ENCODE data around the gene PECR.
A peak's percentile ranks its signal among the peaks of the same experiment; 100 is the strongest.

The PECR gene

DNA sequence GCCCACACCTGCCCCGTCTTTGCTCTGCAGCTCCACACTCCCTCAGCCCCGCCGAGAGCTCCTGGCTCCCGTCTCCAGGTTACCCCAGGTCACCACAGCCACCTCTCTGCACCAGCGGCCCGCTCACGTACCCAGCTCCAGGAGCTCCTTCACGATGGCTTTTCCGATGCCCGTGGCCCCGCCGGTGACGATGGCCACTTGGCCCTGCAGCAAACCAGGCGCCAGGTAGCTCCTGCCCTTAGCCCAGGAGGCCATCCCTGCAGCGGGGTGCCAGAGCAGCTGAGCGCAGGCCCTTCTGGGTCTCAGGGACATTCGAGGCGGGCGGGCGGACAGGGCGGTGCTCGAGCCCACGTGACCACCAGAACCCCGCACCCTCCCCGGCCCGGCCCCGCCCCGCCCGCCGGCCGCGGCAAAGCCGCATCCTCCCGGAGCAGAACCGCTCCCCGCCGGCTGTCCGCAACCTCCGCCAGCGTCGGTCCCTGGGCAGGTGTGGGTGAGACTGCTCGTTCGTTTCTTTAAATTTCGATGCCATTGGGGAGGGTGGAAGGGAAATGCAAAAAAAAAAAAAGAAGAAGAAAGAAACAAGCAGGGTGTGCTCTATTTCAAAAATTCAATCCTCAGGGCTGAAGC lies at the start of gene PECR, which contains the start of gene TMEM169:
Gene PECR, minus strand, starts transcription at position 323 of the 630 bp plus-strand sequence. Its CDS starts 68 bp downstream, at position 255.
Gene TMEM169, plus strand, starts transcription at position 433 of the 630 bp plus-strand sequence. CDS start 14,045 bp downstream, outside the sequence.
- DNase-seq (ENCODE audit: low spot score), result peak; percentile 74

DNA sequence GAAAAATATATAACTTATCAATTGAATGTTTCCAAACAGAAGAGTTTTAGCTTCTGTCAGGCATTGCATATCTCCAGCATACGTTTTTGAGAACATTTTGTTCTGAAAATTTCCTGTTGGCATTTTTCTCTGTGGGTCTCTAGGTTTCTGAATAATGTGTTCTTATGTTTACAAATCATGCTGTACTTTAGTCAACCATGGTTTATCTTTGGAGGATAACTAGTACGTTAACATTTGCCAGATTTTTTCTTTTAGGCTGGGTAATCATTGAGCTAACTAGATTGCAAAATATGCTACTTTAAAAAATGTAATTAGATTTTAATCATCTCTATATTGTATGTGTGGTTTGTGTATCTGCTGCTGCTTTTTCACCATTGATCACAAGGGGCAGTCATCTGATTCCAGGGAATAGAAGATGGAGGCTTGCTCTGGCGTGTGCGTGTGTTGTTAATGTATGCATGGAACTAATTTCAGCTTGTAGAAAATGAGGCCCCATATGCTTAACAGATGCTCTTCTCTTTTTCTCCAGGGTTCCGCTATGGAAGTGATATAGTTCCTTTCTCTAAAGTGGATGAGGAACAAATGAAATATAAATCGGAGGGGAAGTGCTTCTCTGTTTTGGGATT lies 48.9 kb upstream of the PECR start:
- no peak for DNase-seq (ENCODE audit: low spot score)

DNA sequence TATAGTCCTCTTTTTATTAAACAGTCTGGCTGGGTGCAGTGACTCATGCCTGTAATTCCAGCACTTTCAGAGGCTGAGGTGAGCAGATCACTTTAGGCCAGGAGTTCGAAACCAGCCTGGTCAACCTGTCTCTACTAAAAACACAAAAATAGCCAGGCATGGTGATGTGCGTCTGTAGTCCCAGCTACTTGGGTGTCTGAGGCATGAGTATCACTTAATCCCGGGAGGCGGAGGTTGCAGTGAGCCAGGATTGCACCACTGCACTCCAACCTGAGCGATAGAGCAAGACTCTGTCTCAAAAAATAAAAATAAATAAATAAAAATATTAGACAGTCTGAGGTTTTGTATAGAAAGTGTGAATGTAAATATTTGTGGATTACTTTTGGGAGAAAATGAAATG lies 45.3 kb upstream of the PECR start:
- no peak for DNase-seq (ENCODE audit: low spot score)

DNA sequence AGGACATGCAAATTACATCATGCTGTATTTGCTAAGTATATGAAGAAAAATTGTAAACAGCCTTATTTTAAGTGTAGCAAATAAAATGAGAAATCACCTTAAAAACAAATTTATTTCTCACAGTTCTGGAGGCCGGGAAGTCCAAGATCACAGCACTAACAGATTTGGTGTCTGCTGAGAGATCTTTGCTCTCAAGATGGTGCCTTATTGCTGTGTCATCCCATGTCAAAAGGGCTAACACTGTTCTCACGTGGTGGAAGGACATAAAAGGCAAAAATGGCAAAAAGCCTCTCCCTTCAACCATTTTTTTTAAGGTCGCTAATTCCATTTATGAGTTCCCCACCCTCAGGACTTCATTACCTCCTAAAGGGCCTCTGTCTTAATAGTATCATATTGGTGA lies 39.6 kb upstream of the PECR start:
- no peak for DNase-seq (ENCODE audit: low spot score)

DNA sequence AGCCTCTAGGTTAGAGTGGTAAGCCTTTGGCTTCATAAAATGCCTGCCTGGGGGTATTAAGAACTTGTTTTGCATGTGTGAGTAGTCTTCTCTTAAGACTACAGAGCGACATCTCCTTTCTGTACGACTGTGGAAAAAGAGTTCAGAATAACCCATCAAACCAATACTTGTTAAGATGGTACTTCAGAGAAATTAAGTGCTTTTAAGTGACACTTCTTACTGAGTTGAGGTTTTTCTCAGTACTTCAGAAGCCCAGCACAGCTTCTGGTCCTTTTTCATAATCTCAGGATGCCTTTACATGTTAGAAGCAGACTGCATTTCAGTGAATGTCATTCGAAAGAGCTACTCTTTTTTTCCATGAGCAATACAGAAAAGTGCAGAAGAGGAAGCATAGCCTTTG lies 38.4 kb upstream of the PECR start:
- DNase-seq (ENCODE audit: low spot score), result no peak

DNA sequence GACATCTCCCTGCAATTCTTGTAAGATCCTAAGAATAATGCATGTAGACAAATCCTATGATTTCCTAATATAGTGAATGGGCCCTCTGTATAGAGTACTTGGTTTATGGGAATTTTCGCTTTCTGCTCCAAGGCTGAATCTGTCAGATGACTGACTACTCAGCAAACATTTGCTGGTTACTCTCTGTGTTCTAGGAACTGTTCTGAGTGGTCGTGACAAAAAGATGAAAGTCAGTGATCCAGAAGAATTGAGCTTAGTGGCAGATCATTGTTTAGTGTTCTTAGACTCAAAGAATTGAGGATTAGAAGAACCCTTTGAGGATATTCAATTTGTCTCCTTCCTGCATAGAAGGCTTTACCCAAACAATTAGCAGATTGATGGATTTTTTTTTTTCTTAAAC lies 37.5 kb upstream of the PECR start:
- peak; percentile 76 for DNase-seq (ENCODE audit: low spot score)

DNA sequence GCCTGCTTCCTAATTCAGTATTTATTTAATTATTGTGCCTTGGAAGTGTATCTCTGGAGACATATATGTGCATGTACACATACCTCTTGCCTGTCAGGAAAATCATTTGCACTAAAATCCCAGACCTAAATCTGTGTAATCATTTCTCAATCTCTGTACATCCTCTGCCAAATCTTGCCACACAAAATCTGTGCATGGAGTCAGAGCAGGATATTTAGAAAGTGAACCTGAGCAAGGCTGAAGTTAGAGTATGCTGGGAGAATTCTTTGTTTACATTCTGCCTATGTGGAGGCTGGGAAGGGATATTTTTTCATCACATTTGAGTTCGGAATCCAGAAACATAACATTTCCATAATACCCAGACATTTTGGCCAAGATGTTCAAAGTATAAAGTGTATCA lies 36.9 kb upstream of the PECR start:
- no peak for DNase-seq (ENCODE audit: low spot score)

DNA sequence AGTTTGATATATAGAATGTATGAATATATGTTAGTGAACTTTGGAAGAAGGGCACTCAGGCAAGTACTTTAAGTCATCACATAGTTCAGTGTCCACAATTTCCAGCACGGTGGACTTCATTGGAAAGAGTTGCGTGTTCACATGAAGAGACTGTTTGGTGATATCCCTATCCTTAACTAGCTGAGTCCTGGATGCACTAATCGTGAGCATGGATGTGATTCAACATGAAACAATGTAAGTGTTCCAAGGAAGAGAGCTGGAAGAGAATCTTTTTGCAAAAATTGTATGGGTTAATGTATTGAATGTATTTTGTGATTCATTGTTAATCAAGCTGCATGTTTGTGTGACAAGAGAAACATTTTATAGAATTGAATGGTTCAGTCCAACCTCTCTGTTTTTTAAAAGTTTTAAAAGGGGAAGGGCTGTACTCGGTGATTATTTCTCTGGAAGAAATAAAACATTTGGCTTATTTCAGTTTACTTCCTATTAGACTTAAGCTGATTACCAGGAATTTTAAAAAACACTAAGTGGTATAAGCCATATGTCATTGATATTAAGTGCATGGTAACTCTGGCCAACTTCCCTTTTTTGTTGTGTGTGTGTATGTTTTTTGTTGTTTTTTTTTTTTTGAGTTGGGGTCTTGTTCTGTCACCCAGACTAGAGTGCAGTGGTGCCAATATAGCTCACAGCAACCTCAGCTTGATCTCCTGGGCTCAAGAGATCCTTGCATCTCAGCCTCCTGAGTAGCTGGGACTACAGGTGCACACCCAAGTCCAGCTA lies 36.1 kb upstream of the PECR start:
- DNase-seq (ENCODE audit: low spot score), result no peak

DNA sequence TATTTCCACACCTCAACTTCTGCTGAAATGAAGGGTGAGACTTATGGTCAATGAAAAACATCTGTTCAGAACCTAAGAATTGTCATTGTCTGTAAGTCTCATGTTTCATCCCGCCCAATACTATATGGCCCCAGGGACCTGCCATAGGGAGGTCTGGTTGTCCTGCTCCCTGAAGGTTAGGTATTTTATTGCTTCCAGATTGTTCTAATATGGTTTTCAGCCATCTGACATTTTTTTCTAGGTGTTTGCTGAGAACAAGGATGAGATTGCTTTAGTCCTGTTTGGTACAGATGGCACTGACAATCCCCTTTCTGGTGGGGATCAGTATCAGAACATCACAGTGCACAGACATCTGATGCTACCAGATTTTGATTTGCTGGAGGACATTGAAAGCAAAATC lies 34.8 kb upstream of the PECR start:
- no peak for DNase-seq (ENCODE audit: low spot score)

DNA sequence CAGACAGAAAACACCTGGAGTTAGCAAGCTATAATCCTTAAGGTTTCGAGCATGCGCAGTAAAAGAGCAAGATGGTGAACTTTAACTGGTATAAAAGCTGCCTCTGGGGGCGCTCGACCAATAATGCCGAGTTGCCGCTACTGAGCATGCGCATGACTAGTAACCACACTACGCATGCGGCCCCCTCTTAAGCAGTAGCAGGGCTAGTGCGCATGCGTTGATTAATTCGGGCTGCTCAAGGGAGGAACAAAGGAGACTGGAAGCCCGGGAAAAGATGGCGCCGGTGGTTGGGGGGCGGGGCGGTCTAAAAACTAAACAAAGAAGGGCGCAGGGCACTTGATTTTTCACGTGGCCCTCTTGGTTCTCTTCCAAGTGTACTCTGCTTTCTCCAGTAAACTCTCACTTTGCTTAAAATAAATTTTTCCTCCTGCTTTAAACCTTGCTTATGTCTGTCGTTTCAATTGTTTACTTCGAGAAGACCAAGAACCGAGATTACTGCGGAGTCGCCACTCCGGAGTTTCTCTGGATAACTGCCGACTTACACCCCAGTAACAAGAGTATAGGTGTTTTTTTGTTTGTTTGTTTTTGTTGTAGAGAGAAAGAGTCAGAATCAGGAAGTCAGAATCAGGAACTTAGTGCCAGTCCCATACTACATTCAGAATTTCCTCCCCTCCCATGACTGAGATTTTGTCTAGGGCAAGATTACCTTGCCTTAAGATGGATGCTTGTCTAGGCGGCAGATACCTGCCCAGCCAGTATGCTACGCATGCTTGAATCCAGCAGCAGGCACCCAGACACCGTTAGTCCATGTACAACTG lies 33.3 kb upstream of the PECR start:
- peak; percentile 99 for DNase-seq (ENCODE audit: low spot score)

DNA sequence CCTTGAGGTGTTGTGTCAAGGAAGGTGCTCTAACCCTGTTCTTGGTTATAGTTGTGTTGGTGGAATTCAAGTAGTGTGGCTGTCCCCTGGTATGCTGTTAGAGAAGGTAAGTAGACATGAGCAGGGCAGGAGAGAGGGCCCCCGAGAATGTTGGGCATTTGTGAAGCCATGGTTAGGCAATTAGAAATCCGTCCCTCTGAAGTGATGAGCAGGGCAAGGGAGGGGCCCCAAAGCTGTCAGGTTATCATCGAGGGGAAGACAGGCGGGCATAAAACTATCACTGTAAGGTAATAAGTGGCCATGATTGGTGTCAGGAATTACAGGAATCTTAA lies 32.7 kb upstream of the PECR start:
- DNase-seq (ENCODE audit: low spot score), result no peak

DNA sequence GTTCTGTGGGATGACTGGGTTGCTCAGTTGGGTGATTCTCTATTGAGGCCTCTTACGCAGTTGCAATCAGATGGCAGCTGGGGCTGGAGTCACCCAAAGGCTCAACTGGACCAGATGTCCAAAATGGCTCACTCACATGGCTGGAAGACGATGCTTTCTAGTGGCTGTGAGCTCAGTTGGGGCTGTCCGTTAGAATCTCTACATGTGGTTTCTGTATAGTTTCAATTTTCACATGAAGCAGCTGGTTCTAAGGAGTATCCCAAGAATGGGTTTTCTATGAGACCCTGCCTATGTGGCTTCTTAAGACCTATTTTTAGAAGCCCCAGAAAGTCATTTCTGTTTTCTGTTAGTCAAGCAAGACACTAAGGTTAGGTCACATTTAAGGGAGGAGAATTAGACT lies 32.0 kb upstream of the PECR start:
- DNase-seq (ENCODE audit: low spot score), result no peak

DNA sequence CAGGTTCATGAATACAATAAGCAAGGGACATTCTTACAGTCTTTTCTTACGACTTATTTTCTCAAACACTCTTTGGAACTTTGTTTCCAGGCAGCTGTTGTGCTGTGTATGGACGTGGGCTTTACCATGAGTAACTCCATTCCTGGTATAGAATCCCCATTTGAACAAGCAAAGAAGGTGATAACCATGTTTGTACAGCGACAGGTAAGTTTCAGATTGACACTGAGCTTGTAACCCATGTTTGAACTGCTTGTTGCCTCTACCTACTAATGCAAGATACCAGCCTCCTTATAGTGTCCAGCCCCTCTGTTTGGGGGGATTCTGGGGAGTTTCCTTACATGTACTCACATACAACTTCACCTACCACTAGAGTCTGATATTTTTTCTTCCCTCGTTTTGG lies 31.3 kb upstream of the PECR start:
- DNase-seq (ENCODE audit: low spot score), result no peak

DNA sequence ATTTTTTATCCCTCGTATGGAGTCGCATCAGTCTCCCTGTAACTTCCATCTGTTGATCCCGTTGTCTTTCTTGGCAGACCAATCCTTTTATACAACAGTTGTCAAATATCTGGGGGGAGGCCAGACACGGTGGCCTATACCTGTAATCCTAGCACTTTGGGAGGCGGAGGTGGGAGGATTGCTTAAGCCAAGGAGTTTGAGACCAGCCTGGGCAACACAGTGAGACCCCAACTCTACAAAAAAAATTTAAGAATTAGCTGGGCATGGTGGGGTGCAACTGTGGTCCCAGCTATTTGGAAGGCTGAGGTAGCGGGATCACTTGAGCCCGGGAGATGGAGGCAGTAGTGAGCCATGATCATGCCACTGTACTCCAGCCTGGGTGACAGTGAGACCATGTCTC lies 29.5 kb upstream of the PECR start:
- DNase-seq (ENCODE audit: low spot score), result no peak

DNA sequence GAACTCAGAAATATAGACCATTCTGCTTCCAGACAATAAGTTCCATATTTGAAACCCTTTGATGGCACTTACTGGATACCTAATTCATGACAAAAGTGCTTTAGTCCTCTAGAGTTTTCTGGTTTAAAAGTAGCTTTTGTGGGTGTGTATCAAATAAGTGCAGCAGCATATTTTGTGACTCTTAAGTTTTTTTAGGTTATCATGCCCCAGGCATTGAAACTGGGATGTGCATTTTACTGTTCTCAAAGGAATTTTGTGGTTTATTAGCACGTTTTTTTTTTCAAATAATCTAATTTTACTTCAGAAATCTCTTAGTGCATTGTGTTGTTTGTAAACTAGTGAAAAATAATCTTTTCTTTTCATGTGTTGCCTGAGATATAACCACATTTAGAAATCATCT lies 29.0 kb upstream of the PECR start:
- DNase-seq (ENCODE audit: low spot score), result no peak

DNA sequence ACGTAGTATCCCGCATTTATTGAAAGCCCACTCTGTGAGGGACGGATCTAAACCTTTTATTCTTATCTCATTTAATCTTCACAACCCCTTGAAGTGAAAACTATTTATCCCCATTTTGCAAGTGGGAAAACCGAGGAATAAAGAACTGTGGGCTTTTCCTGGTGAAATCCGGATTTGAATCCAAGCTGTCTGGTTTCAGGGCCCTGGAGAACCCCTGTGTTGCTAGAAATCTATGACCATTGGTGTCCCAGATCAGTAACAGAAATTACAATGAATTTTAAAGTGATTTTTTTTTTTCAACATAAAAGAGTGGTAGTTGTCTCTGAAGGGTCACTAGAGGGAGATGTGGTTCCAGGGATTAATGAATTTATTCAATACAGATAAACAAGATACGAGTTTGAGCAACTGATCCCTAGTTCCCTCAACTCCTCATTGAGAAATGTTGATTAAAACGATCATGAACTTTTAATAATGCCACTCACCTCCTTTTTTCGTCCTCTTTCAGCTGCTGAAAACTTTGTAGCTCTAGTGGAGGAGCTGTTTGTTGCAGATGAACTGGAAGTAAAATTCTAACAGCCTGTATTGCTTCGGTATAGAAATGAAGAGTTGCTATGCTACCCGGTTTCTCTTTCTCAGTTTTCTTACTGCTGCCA lies 28.5 kb upstream of the PECR start:
- DNase-seq (ENCODE audit: low spot score), result no peak

DNA sequence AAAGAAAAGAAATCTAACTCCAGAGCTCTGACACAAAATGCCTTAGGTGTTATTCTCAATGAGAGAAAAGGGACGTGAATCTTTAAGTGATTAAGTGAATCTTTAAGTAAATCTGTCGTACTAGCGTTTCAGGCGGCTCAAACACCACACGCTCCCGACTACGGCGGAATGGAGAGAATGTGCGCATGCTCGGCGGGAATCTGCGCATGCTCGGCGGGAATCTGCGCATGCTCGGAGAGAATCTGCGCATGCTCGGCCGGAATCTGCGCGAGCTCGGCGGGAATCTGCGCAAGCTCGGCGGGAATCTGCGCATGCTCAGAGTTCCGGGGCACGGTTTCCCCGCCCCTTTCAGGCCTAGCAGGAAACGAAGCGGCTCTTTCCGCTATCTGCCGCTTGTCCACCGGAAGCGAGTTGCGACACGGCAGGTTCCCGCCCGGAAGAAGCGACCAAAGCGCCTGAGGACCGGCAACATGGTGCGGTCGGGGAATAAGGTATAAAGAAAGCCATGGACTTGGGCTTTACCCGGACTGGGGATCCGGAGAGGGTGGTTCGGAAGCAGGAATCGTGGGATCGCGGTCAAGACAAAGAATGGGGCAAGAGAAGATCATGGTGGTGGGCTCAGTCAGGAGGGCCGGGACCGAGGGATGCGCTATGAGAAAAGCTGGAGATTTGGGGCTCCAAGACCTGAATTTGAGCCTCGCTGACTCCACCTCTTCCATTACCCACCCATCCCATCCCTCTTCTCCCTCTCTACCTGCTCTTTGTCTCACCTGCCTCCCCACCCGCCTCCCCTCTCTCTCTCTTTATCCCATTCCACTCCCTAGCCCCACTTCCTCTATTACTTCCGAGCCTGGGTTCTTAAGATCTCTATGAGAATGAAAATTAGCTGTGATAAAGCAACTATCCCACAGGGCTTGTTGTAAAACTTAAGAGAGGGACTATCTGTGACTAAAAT lies 27.6 kb upstream of the PECR start, which contains the start of gene XRCC5:
Gene XRCC5, plus strand, starts transcription at position 382 of the 955 bp plus-strand sequence. Its CDS starts 89 bp downstream, at position 471.
- peak; percentile 90 for DNase-seq (ENCODE audit: low spot score)

DNA sequence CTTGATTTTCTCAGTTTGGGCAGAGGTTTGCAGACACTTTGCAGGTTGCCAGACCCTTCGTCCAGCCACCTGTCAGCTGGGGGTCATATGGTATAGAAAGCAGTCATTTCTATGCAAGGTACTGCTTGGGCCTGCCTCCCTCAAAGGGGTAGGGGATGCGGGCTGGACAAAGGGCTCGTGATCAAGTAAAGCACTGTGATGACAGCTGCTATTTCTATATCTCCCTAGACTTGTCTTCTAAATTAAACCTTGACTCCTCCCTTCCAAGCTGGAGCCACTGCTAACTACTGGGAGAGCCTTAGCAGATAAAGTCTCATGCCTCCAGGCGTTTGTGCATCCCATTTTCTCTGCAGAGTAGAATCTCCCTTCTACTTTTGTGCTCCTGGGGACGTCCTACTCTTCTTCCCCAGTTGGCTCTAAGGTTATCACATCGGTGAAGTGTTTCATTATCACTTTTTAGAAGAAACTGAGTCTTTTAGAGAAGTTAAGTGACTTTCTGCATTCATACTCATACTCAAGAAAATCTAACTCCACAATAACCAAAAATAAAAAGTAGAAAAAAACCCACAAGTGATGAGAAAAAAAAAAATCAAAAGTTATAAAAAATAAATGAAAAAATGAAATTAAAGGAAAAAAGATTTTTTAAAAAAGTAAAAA lies 26.8 kb upstream of the PECR start:
- DNase-seq (ENCODE audit: low spot score), result no peak

DNA sequence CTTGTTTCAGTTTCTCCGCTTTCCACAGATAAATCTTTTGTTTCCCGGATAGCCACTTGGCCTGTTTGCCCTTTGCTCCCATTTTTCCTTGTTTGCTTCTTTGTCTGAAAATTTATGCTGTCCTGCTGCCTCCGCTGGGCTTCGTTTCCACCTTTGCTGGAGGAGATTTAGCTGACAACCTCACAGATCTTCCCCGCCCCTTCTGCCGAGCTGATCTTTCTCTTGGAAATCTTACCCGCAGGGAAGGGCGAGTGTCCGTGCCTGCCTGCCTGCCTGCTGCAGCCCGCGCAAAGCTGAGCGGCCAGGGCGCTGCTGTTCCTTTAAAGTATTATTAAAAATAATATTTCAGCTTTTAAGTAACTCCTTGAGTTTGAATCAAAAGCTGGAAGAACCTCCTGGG lies 26.2 kb upstream of the PECR start:
- no peak for DNase-seq (ENCODE audit: low spot score)

DNA sequence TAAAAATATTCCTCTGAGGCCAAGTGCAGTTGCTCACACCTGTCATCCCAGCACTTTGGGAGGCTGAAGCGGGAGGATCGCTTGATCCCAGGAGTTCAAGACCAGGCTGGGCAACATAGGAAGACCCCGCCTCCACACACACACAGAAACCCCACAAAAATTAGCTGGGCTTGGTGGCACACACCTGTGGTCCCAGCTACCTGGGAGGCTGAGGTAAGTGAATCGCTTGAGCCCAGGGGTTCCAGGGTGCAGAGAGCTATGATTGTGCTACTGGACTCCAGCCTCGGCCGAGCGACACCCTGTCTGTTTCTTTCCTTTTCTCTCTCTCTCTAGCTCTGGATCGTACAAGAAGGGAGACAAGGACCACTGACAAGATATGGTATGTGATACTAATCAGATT lies 25.7 kb upstream of the PECR start:
- no peak for DNase-seq (ENCODE audit: low spot score)

All from pons (tissue), 1 donor.